Activated CD8-positive, alpha-beta T cell treated with anti-CD3 and anti-CD28 coated beads, Interleukin-2, amount 10 ng/mL, durations not matched to agents 7 days and 5 days (primary cell): ENCODE results near the gene ABLIM2. TPM values are rescaled to one million over a fixed set of nuclear protein-coding genes. Genes with fewer than 3 reads are reported as not detected.

Experiments
- ATAC-seq: fragments of 150-1000 bp; cut with Tn5 transposase; one replicate; pipeline ENCODE4 v1.10.0; 2021; ENCODE audit warnings: moderate library complexity
- CTCF ChIA-PET: fragments of 350-600 bp; sonication (Branson Sonifier 250); formaldehyde crosslinking; loops from one replicate; lab custom pipeline; 2021; ENCODE audit warnings: antibody characterized with exemption; lab: Charles Lee
- POLR2A ChIA-PET: fragments of 350-600 bp; sonication (Branson Sonifier 250); formaldehyde crosslinking; loops from one replicate; lab custom pipeline; 2021; ENCODE audit warnings: antibody characterized with exemption; lab: Charles Lee
- DNase-seq: peaks from one replicate; pipeline ENCODE4 v3.0.0-alpha.2; 2020
- H3K27ac Mint-ChIP-seq: one replicate; pipeline ENCODE4 v1.8.0; 2021; ENCODE audit warnings: mild to moderate bottlenecking, mixed read lengths
- H3K27me3 Mint-ChIP-seq: one replicate; pipeline ENCODE4 v1.8.0; 2021; ENCODE audit warnings: low read depth, mixed read lengths
- H3K36me3 Mint-ChIP-seq: one replicate; pipeline ENCODE4 v1.8.0; 2021; ENCODE audit warnings: low read depth, mixed read lengths
- H3K4me1 Mint-ChIP-seq: one replicate; pipeline ENCODE4 v1.8.0; 2021; ENCODE audit warnings: low read depth, mixed read lengths
- H3K4me3 Mint-ChIP-seq: one replicate; pipeline ENCODE4 v1.8.0; 2021; ENCODE audit warnings: mild to moderate bottlenecking, mixed read lengths
- H3K9me3 Mint-ChIP-seq: one replicate; pipeline ENCODE4 v1.8.0; 2022; ENCODE audit warnings: mixed read lengths; ENCODE audit not compliant: insufficient read depth
- total RNA-seq, 2 experiments: library from RNA; stranded (reverse); gene quantifications; one replicate each; pipeline ENCODE4 v1.2.3, GENCODE V29; 2021

Gene ABLIM2
- total RNA-seq, 2 experiments from 2014 or later: 0.42 to 0.55 TPM

DNA sequence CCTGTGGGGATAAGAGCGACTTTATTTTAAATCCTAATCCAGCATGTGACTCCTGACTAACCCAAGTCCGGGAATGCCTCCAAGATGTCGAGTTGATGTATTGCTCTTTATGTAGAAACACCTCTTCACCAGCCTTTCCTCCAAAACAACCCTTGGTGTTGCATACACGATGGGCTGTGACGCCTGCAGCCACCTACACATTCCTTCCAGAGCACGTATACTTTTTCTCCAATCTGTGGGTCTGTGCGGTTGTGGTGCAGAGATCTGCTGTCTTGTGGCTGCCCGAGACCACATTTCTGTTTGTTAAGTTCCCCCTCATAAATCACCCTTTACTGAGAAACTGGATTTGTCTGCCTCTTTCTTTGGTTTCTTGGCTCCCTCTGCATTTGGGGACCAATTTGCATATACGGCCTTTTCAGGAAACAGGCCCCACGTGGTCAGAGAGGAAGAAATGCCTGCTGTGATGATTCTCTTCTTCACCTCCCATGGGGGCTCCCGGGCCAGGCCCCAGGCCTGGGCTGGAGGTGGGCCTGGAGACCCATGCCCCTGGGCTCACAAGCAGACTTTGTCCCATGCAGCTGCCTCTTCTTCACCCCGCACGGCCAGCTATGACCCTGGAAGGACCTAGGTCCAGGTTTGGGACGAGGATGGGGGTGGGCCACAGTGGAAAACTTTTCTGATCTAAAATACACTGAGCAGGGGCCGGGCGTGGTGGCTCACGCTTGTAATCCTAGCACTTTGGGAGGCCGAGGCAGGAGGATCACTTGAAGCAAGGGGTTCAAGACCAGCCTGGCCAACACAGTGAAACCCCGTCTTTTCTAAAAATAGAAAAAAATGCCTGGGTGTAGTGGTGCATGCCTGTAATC lies 197.6 kb downstream of the ABLIM2 start:
- Mint-ChIP-seq H3K36me3 (no peaks in the 10 kb centered on the region), H3K4me3 (peak overlapping the region; percentile 30), H3K27ac (peak overlapping the region; percentile 75), H3K9me3 (no peaks in the 10 kb centered on the region), H3K4me1 (peaks cover 36% of the 10 kb centered on the region), H3K27me3 (peaks cover 11% of the 10 kb centered on the region)
- POLR2A ChIA-PET: interaction anchor here (0.5 to 0.6 kb wide), 2 partner anchors 115 to 1051 kb away, joined by 3 read pairs; partner anchors contain the start of gene TBC1D14
- ATAC-seq: peak; percentile 81
- DNase-seq: peak; percentile 85
- CTCF ChIA-PET: interaction anchor here (1.7 kb wide), 1 partner anchor 84 kb away, joined by 4 read pairs; no protein-coding TSS in a partner anchor

DNA sequence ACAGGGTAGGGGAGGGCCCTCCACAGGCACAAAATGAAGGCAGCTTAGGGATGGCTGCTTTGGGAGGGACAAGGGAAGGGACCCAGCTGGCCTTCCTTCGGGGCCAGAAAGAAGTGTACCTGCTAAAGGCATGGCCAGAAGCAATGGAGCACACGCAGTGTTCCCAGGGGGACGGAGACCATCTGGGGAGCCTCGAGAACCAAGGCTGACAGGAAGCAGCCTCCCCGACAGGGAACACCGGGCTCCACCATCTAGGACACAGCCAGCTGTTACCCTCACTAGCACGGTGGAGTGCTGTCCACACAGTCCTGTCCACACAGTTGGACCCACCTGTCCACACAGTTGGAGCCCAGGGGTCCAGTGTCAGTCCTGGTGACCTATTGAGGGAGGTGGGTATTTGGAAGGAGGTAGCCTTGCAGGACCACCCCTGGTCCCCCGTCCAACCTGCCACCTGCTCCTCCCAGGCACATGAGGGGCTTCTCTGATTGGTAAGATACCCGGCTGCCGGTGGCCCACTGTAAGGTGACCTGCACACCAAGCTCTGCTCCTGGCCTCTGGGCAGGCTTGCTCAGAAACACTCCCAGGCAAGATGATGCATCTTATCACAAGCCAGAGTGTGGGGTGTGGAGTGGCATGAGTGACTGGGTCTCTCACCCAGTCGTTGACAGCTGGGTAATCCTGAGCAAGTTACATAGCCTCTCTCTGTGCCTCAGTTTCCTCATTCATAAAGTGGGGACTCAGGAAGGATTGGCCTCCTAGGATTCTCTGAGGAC lies 198.4 kb downstream of the ABLIM2 start:
- Mint-ChIP-seq H3K27ac (peak overlapping the region; percentile 75), H3K4me3 (peak overlapping the region; percentile 30), H3K4me1 (peaks cover 34% of the 10 kb centered on the region), H3K36me3 (no peaks in the 10 kb centered on the region), H3K27me3 (peaks cover 11% of the 10 kb centered on the region), H3K9me3 (no peaks in the 10 kb centered on the region)
- POLR2A ChIA-PET: interaction anchor here (0.5 kb wide), 1 partner anchor 1051 kb away, joined by 3 read pairs; the partner anchor contains the start of gene TBC1D14
- CTCF ChIA-PET: interaction anchor here (0.7 kb wide), 1 partner anchor 21 kb away, joined by 3 read pairs; the partner anchor contains the start of gene AFAP1
- DNase-seq (no peak), ATAC-seq (peak; percentile 14)

DNA sequence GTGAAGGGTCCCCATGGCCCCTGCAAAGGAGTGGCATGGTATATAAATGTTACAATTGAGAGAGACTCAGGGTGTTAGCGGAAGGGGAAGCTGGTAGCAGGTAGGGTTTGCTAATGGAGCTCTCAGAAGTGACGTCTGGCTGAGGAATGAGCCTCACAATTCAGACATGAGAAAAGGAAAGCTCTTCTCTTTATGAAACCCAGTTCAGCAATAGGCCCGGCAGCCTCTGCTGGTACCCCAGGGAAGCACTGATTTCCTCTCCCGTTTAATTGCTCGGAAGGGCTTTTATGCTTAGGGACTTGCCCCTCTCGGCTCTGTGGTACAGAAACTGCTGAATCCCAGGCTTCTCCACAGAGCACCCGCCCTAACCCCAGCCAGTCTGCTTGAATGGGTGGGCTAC lies 199.5 kb downstream of the ABLIM2 start:
- H3K4me1 Mint-ChIP-seq: peaks cover 28% of the 10 kb centered on the region
- no peaks in the 10 kb centered on the region for H3K36me3 Mint-ChIP-seq
- no peak for DNase-seq
- POLR2A ChIA-PET: no interaction called here
- H3K4me3 Mint-ChIP-seq: no peak overlapping the region
- no peak for ATAC-seq
- peaks cover 11% of the 10 kb centered on the region for H3K27me3 Mint-ChIP-seq
- no peak overlapping the region for H3K27ac Mint-ChIP-seq
- H3K9me3 Mint-ChIP-seq: no peaks in the 10 kb centered on the region
- CTCF ChIA-PET: interaction anchor here (1.4 kb wide), 1 partner anchor 82 kb away, joined by 3 read pairs; no protein-coding TSS in a partner anchor

- H3K36me3 Mint-ChIP-seq: peaks cover 1% of the 10 kb centered on the region
- DNase-seq: no peak
These were observed 201.5 kb downstream of the ABLIM2 start for GRCh38 chr4:7956934-7957656.

DNA sequence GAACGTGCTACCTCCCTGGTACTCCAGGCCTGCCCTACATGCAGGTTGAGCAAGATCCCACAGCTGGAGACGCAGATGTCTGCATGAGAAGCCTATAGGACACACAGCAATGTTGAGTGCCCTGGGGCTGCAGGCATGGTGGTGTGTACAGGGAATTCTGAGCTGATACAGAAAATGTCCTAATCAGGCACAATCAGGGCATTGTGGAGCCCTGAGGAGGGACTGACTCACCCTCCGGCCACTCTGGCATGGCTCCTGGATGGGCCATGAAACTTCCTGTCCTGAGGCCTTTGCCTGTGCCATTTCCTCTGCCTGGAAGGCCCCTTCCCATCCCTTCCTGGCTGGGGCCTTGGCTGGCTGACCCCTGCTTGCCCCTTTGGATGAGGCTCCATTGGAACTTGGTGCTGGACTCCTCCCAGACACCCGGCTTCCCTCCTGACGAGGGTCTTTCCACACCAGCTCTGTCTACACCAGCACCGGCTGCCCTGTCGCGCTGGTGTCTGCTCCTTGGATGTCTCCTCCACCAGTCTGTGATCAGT lies 202.3 kb downstream of the ABLIM2 start:
- DNase-seq: no peak
- Mint-ChIP-seq H3K4me3 (no peak overlapping the region), H3K27ac (no peak overlapping the region), H3K27me3 (peaks cover 9% of the 10 kb centered on the region), H3K9me3 (no peaks in the 10 kb centered on the region), H3K36me3 (peaks cover 1% of the 10 kb centered on the region), H3K4me1 (peaks cover 11% of the 10 kb centered on the region)
- CTCF ChIA-PET: interaction anchor here (2.0 kb wide), 1 partner anchor 16 kb away, joined by 8 read pairs; the partner anchor contains the start of gene AFAP1
- no peak for ATAC-seq
- POLR2A ChIA-PET: no interaction called here

More at GRCh38 chr4:7956934-7957656, 201.5 kb downstream of the ABLIM2 start:
- ATAC-seq: no peak
- ChIA-PET POLR2A (no interaction called here), CTCF (interaction anchor here (2.0 kb wide), 1 partner anchor 17 kb away, joined by 8 read pairs; the partner anchor contains the start of gene AFAP1)
- Mint-ChIP-seq H3K27me3 (peaks cover 7% of the 10 kb centered on the region), H3K4me1 (peaks cover 13% of the 10 kb centered on the region), H3K27ac (no peak overlapping the region), H3K9me3 (no peaks in the 10 kb centered on the region), H3K4me3 (no peak overlapping the region)

DNA sequence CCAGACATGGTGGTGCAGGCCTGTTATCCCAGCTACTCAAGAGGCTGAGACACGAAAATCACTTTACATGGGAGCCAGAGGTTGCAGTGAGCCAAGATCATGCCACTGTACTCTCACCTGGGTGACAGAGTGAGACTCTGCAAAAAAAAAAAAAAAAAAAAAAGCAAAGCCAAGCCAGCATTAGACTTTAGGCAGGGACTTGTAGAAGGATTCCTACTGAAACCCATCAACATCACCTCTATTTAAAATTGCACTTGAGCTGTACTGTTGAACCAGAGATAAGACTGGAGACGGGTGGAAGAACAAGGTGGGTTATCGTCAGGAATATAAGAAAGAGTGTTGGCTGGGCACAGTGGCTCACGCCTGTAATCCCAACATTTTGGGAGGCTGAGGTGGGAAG lies 203.2 kb downstream of the ABLIM2 start:
- CTCF ChIA-PET: no interaction called here
- H3K4me3 Mint-ChIP-seq: no peak overlapping the region

GRCh38 chr4:7952615-7953014 lies 206.0 kb downstream of the ABLIM2 start:
- Mint-ChIP-seq H3K36me3 (peaks cover 3% of the 10 kb centered on the region), H3K4me3 (no peak overlapping the region), H3K27ac (no peak overlapping the region), H3K4me1 (peaks cover 11% of the 10 kb centered on the region), H3K9me3 (no peaks in the 10 kb centered on the region), H3K27me3 (peaks cover 13% of the 10 kb centered on the region)
- ATAC-seq (no peak), DNase-seq (no peak)
- CTCF ChIA-PET: no interaction called here
- POLR2A ChIA-PET: no interaction called here

More for the DNA sequence above, 203.2 kb downstream of the ABLIM2 start:
- Mint-ChIP-seq H3K4me1 (peaks cover 1% of the 10 kb centered on the region), H3K27ac (no peak overlapping the region), H3K36me3 (peaks cover 3% of the 10 kb centered on the region), H3K27me3 (peaks cover 11% of the 10 kb centered on the region), H3K9me3 (no peaks in the 10 kb centered on the region)
- ATAC-seq (no peak), DNase-seq (no peak)
- POLR2A ChIA-PET: no interaction called here

GRCh38 chr4:7950301-7951092 lies 208.1 kb downstream of the ABLIM2 start:
- no peaks in the 10 kb centered on the region for H3K9me3 Mint-ChIP-seq
- no peak overlapping the region for H3K27ac Mint-ChIP-seq
- POLR2A ChIA-PET: no interaction called here
- peaks cover 11% of the 10 kb centered on the region for H3K4me1 Mint-ChIP-seq
- H3K4me3 Mint-ChIP-seq: no peak overlapping the region
- DNase-seq (no peak), ATAC-seq (no peak)
- H3K36me3 Mint-ChIP-seq: peaks cover 3% of the 10 kb centered on the region
- CTCF ChIA-PET: no interaction called here
- peaks cover 11% of the 10 kb centered on the region for H3K27me3 Mint-ChIP-seq

DNA sequence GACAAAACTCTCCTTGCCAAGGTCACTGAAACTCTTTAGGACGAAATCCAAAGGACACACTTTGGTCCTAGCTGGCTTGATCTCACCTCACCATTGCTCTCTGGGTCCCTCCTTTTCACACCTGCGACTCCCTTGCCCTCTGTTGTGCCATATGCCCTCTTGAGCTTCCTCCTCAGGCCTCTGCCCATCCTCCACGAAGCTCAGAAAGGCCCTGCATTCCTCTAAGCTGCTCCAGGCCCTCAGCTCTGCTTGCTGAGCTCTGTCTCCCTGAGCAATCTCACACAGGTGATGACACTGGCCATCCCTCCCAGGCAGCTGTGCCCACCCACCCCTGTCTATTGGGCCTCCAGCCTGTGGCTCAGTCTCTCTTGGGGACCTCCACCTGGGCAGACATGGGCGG lies 208.9 kb downstream of the ABLIM2 start:
- Mint-ChIP-seq H3K9me3 (no peaks in the 10 kb centered on the region), H3K27me3 (peaks cover 11% of the 10 kb centered on the region), H3K27ac (no peak overlapping the region), H3K36me3 (peaks cover 3% of the 10 kb centered on the region), H3K4me1 (peaks cover 11% of the 10 kb centered on the region), H3K4me3 (no peak overlapping the region)
- no peak for DNase-seq
- ChIA-PET CTCF (no interaction called here), POLR2A (no interaction called here)
- no peak for ATAC-seq

DNA sequence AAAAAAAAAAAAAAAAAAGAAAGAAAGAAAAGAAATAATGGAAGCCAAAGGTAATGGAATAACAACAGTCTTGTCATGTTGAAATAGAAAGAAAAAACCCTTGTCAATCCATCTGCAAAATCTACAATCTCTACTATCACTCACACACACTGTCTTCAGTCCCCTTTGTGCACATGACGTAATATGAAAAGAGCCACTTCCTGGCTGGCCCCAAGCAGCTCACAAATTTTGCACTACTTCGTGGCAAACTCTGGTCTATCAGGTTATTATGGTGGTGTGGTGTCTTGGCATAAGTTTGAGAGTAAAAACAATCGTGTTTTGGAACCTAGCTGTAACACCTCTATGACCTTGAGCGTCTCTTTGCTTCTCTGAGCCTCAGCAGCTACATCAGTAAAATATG lies 210.7 kb downstream of the ABLIM2 start:
- H3K4me3 Mint-ChIP-seq: no peak overlapping the region
- H3K27me3 Mint-ChIP-seq: peaks cover 15% of the 10 kb centered on the region
- peak; percentile 75 for ATAC-seq
- POLR2A ChIA-PET: interaction anchor here (0.7 kb wide), 1 partner anchor 310 kb away, joined by 3 read pairs; no protein-coding TSS in a partner anchor
- peaks cover 1% of the 10 kb centered on the region for H3K36me3 Mint-ChIP-seq
- CTCF ChIA-PET: interaction anchor here (1.2 to 1.7 kb wide), 2 partner anchors 8 to 146 kb away, joined by 4 to 7 read pairs; partner anchors contain the start of gene AFAP1
- DNase-seq: no peak
- no peaks in the 10 kb centered on the region for H3K9me3 Mint-ChIP-seq
- H3K4me1 Mint-ChIP-seq: peaks cover 11% of the 10 kb centered on the region
- no peak overlapping the region for H3K27ac Mint-ChIP-seq
